Measurements from ENCODE around the gene CLASP2. TPM values are rescaled to one million over a fixed set of nuclear protein-coding genes. Genes with fewer than 3 reads are reported as not detected.

The CLASP2 gene
- total RNA-seq, 1 experiment from 2014 or later: 157 TPM

GRCh38 chr3:33646406-33646805 lies 71.6 kb downstream of the CLASP2 start:
- peaks cover 11% of the 10 kb centered on the region; the same call in 1 of the 2 replicates for H3K36me3 ChIP-seq (ENCODE audit: insufficient read depth, low read length)
- H3K79me2 ChIP-seq (ENCODE audit: low read length): peaks cover 93% of the 10 kb centered on the region
- no peaks in the 10 kb centered on the region for H3K9me3 ChIP-seq (ENCODE audit: low read length)
- no peak for DNase-seq
- no peak overlapping the region for H2AFZ ChIP-seq (ENCODE audit: low read length)
- H3K4me2 ChIP-seq (ENCODE audit: low read depth, low read length, poor library complexity, severe bottlenecking): no peak overlapping the region
- no peaks in the 10 kb centered on the region for H3K27me3 ChIP-seq (ENCODE audit: low read length)
- H3K27ac ChIP-seq (ENCODE audit: low read length): no peak overlapping the region; the same call in 1 of the 2 replicates
- no peak overlapping the region for H3K9ac ChIP-seq (ENCODE audit: low read length)
- peaks cover 28% of the 10 kb centered on the region for H3K4me1 ChIP-seq (ENCODE audit: low read length)
- no peak overlapping the region for H3K4me3 ChIP-seq (ENCODE audit: low read length)
- no peaks in the 10 kb centered on the region for H3K9me2 ChIP-seq (replicated peaks; ENCODE audit: insufficient read depth, low read length)
- H4K20me1 ChIP-seq (ENCODE audit: insufficient read depth, low read depth, low read length): no peaks in the 10 kb centered on the region

- H3K9ac ChIP-seq (ENCODE audit: low read length): peak overlapping the region; percentile 31; the same call in 1 of the 2 replicates
- H3K9me2 ChIP-seq (replicated peaks; ENCODE audit: insufficient read depth, low read length): no peaks in the 10 kb centered on the region
- H3K9me3 ChIP-seq (ENCODE audit: low read length): no peaks in the 10 kb centered on the region
- peaks cover 28% of the 10 kb centered on the region for H3K4me1 ChIP-seq (ENCODE audit: low read length)
- DNase-seq: peak; percentile 63
- H3K79me2 ChIP-seq (ENCODE audit: low read length): peaks cover 85% of the 10 kb centered on the region
- peak overlapping the region; percentile 38; the same call in 1 of the 2 replicates for H3K4me3 ChIP-seq (ENCODE audit: low read length)
- peak overlapping the region; percentile 46 for H3K4me2 ChIP-seq (ENCODE audit: low read depth, low read length, poor library complexity, severe bottlenecking)
- H3K36me3 ChIP-seq (ENCODE audit: insufficient read depth, low read length): peaks cover 11% of the 10 kb centered on the region; the same call in 1 of the 2 replicates
- no peak overlapping the region for H2AFZ ChIP-seq (ENCODE audit: low read length)
- H4K20me1 ChIP-seq (ENCODE audit: insufficient read depth, low read depth, low read length): no peaks in the 10 kb centered on the region
- H3K27me3 ChIP-seq (ENCODE audit: low read length): no peaks in the 10 kb centered on the region
- H3K27ac ChIP-seq (ENCODE audit: low read length): peak overlapping the region; percentile 4; the same call in 1 of the 2 replicates
Observed at GRCh38 chr3:33645060-33645647, 72.9 kb downstream of the CLASP2 start.

GRCh38 chr3:33644582-33644981 lies 73.5 kb downstream of the CLASP2 start:
- Histone ChIP-seq H4K20me1 (ENCODE audit: insufficient read depth, low read depth, low read length) (no peaks in the 10 kb centered on the region), H3K9me2 (replicated peaks; ENCODE audit: insufficient read depth, low read length) (no peaks in the 10 kb centered on the region), H3K4me2 (ENCODE audit: low read depth, low read length, poor library complexity, severe bottlenecking) (peak overlapping the region; percentile 46), H3K9ac (ENCODE audit: low read length) (no peak overlapping the region), H3K27ac (ENCODE audit: low read length) (no peak overlapping the region), H3K79me2 (ENCODE audit: low read length) (peaks cover 79% of the 10 kb centered on the region), H3K36me3 (ENCODE audit: insufficient read depth, low read length) (peaks cover 11% of the 10 kb centered on the region; the same call in 1 of the 2 replicates), H3K4me3 (ENCODE audit: low read length) (no peak overlapping the region), H3K27me3 (ENCODE audit: low read length) (no peaks in the 10 kb centered on the region), H2AFZ (ENCODE audit: low read length) (no peak overlapping the region), H3K4me1 (ENCODE audit: low read length) (peaks cover 28% of the 10 kb centered on the region), H3K9me3 (ENCODE audit: low read length) (no peaks in the 10 kb centered on the region)
- no peak for DNase-seq

GRCh38 chr3:33642806-33643205 lies 75.2 kb downstream of the CLASP2 start:
- no peaks in the 10 kb centered on the region for H3K9me2 ChIP-seq (replicated peaks; ENCODE audit: insufficient read depth, low read length)
- no peaks in the 10 kb centered on the region for H4K20me1 ChIP-seq (ENCODE audit: insufficient read depth, low read depth, low read length)
- DNase-seq: no peak
- H3K9me3 ChIP-seq (ENCODE audit: low read length): no peaks in the 10 kb centered on the region
- H3K4me3 ChIP-seq (ENCODE audit: low read length): no peak overlapping the region
- no peak overlapping the region for H3K9ac ChIP-seq (ENCODE audit: low read length)
- no peak overlapping the region for H3K27ac ChIP-seq (ENCODE audit: low read length)
- H3K27me3 ChIP-seq (ENCODE audit: low read length): no peaks in the 10 kb centered on the region
- H3K79me2 ChIP-seq (ENCODE audit: low read length): peaks cover 62% of the 10 kb centered on the region
- H3K4me1 ChIP-seq (ENCODE audit: low read length): peaks cover 28% of the 10 kb centered on the region
- H3K4me2 ChIP-seq (ENCODE audit: low read depth, low read length, poor library complexity, severe bottlenecking): no peak overlapping the region
- H3K36me3 ChIP-seq (ENCODE audit: insufficient read depth, low read length): peaks cover 11% of the 10 kb centered on the region; the same call in 1 of the 2 replicates
- no peak overlapping the region for H2AFZ ChIP-seq (ENCODE audit: low read length)

- Histone ChIP-seq H3K4me3 (ENCODE audit: low read length) (no peak overlapping the region), H3K4me2 (ENCODE audit: low read depth, low read length, poor library complexity, severe bottlenecking) (no peak overlapping the region), H3K27me3 (ENCODE audit: low read length) (no peaks in the 10 kb centered on the region), H3K4me1 (ENCODE audit: low read length) (peaks cover 14% of the 10 kb centered on the region; the same call in 1 of the 2 replicates), H4K20me1 (ENCODE audit: insufficient read depth, low read depth, low read length) (no peaks in the 10 kb centered on the region), H2AFZ (ENCODE audit: low read length) (no peak overlapping the region), H3K9me2 (replicated peaks; ENCODE audit: insufficient read depth, low read length) (no peaks in the 10 kb centered on the region), H3K79me2 (ENCODE audit: low read length) (peaks cover 47% of the 10 kb centered on the region), H3K27ac (ENCODE audit: low read length) (no peak overlapping the region), H3K9me3 (ENCODE audit: low read length) (no peaks in the 10 kb centered on the region), H3K9ac (ENCODE audit: low read length) (no peak overlapping the region), H3K36me3 (ENCODE audit: insufficient read depth, low read length) (peaks cover 16% of the 10 kb centered on the region; the same call in 1 of the 2 replicates)
- no peak for DNase-seq
Observed at GRCh38 chr3:33639889-33640288, 78.2 kb downstream of the CLASP2 start.

- Histone ChIP-seq H3K4me2 (ENCODE audit: low read depth, low read length, poor library complexity, severe bottlenecking) (no peak overlapping the region), H3K9ac (ENCODE audit: low read length) (no peak overlapping the region), H3K9me3 (ENCODE audit: low read length) (no peaks in the 10 kb centered on the region), H4K20me1 (ENCODE audit: insufficient read depth, low read depth, low read length) (no peaks in the 10 kb centered on the region), H3K27ac (ENCODE audit: low read length) (no peak overlapping the region), H3K9me2 (replicated peaks; ENCODE audit: insufficient read depth, low read length) (no peaks in the 10 kb centered on the region), H3K4me1 (ENCODE audit: low read length) (peaks cover 3% of the 10 kb centered on the region; the same call in 1 of the 2 replicates), H2AFZ (ENCODE audit: low read length) (no peak overlapping the region), H3K27me3 (ENCODE audit: low read length) (no peaks in the 10 kb centered on the region), H3K4me3 (ENCODE audit: low read length) (no peak overlapping the region), H3K36me3 (ENCODE audit: insufficient read depth, low read length) (peaks cover 10% of the 10 kb centered on the region; the same call in 1 of the 2 replicates), H3K79me2 (ENCODE audit: low read length) (peaks cover 44% of the 10 kb centered on the region)
- no peak for DNase-seq
Observed at GRCh38 chr3:33637482-33637881, 80.6 kb downstream of the CLASP2 start.

GRCh38 chr3:33636125-33636850 lies 81.8 kb downstream of the CLASP2 start:
- Histone ChIP-seq H3K36me3 (ENCODE audit: insufficient read depth, low read length) (peaks cover 5% of the 10 kb centered on the region; the same call in 1 of the 2 replicates), H4K20me1 (ENCODE audit: insufficient read depth, low read depth, low read length) (no peaks in the 10 kb centered on the region), H3K27me3 (ENCODE audit: low read length) (no peaks in the 10 kb centered on the region), H3K9me3 (ENCODE audit: low read length) (no peaks in the 10 kb centered on the region), H2AFZ (ENCODE audit: low read length) (no peak overlapping the region), H3K4me2 (ENCODE audit: low read depth, low read length, poor library complexity, severe bottlenecking) (no peak overlapping the region), H3K79me2 (ENCODE audit: low read length) (peaks cover 37% of the 10 kb centered on the region), H3K9me2 (replicated peaks; ENCODE audit: insufficient read depth, low read length) (no peaks in the 10 kb centered on the region), H3K27ac (ENCODE audit: low read length) (no peak overlapping the region), H3K4me3 (ENCODE audit: low read length) (no peak overlapping the region), H3K4me1 (ENCODE audit: low read length) (peaks cover 3% of the 10 kb centered on the region; the same call in 1 of the 2 replicates), H3K9ac (ENCODE audit: low read length) (no peak overlapping the region)
- peak; percentile 88 for DNase-seq

GRCh38 chr3:33634262-33634661 lies 83.8 kb downstream of the CLASP2 start:
- H2AFZ ChIP-seq (ENCODE audit: low read length): no peak overlapping the region
- no peak for DNase-seq
- H3K4me3 ChIP-seq (ENCODE audit: low read length): no peak overlapping the region
- peaks cover 49% of the 10 kb centered on the region for H3K79me2 ChIP-seq (ENCODE audit: low read length)
- no peaks in the 10 kb centered on the region for H3K27me3 ChIP-seq (ENCODE audit: low read length)
- H3K9me2 ChIP-seq (replicated peaks; ENCODE audit: insufficient read depth, low read length): no peaks in the 10 kb centered on the region
- H4K20me1 ChIP-seq (ENCODE audit: insufficient read depth, low read depth, low read length): no peaks in the 10 kb centered on the region
- no peak overlapping the region for H3K27ac ChIP-seq (ENCODE audit: low read length)
- H3K36me3 ChIP-seq (ENCODE audit: insufficient read depth, low read length): peaks cover 13% of the 10 kb centered on the region
- H3K4me1 ChIP-seq (ENCODE audit: low read length): peaks cover 3% of the 10 kb centered on the region; the same call in 1 of the 2 replicates
- H3K4me2 ChIP-seq (ENCODE audit: low read depth, low read length, poor library complexity, severe bottlenecking): no peak overlapping the region
- H3K9ac ChIP-seq (ENCODE audit: low read length): no peak overlapping the region
- H3K9me3 ChIP-seq (ENCODE audit: low read length): no peaks in the 10 kb centered on the region

All from Karpas-422 (cell line).